ENCODE measurements around the gene FGFR3.

FGFR3 gene

DNA sequence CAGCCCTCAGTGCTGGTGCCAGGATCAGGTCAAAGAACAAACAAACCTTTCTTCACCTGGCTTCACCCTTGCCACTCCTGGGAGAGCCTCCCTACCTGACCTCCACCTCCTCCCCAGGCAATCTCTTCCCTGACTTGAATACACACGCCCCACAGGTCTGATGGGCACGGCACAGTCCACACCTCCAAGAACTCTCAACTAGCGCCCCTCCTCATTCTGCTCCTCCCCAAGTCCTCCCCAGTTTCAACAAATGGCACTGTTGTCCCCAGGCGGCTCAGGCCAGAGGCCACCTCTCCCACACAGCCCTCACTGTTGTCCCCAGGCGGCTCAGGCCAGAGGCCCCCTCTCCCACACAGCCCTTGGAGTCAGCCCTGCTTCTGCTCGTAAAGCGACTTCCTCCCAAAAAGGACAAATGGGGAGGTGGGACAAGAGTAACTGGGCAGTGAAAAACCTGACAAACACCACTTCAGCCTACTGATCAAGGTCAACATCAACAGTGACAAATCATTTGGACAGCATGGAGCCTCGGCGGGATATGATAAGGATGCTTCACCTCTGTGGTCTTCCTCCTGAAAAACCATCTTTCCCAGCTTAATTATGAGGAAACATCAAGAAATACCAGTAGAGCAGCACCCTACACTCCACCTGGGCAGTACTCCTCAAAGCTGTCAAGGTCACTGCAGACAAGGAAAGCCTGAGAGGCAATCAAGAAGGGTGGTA is 60.0 kb downstream of the FGFR3 start:
- no peak for TF ChIP-seq EZH2 (IDR thresholded peaks at IDR 0.05; ENCODE audit: borderline replicate concordance, low read length)
- TF ChIP-seq, protein P1, sequence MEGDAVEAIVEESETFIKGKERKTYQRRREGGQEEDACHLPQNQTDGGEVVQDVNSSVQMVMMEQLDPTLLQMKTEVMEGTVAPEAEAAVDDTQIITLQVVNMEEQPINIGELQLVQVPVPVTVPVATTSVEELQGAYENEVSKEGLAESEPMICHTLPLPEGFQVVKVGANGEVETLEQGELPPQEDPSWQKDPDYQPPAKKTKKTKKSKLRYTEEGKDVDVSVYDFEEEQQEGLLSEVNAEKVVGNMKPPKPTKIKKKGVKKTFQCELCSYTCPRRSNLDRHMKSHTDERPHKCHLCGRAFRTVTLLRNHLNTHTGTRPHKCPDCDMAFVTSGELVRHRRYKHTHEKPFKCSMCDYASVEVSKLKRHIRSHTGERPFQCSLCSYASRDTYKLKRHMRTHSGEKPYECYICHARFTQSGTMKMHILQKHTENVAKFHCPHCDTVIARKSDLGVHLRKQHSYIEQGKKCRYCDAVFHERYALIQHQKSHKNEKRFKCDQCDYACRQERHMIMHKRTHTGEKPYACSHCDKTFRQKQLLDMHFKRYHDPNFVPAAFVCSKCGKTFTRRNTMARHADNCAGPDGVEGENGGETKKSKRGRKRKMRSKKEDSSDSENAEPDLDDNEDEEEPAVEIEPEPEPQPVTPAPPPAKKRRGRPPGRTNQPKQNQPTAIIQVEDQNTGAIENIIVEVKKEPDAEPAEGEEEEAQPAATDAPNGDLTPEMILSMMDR (IDR thresholded peaks at IDR 0.05; ENCODE audit: low read length), result no peak
- Histone ChIP-seq H3K9me3 (ENCODE audit: low read length) (no peaks in the 10 kb centered on the region), H3K4me1 (ENCODE audit: insufficient read depth, low read length, severe bottlenecking) (peaks cover 56% of the 10 kb centered on the region), H3F3A (ENCODE audit: insufficient read depth, low read length) (no peaks in the 10 kb centered on the region), H3K27ac (ENCODE audit: low read depth, low read length, poor library complexity, severe bottlenecking) (no peak overlapping the region), H3K27me3 (ENCODE audit: insufficient read depth, low read length) (no peaks in the 10 kb centered on the region), H3K4me2 (ENCODE audit: low read length) (peak overlapping the region; percentile 16; the same call in 1 of the 2 replicates), H3K79me2 (ENCODE audit: insufficient read depth, low read length) (peaks cover 22% of the 10 kb centered on the region), H3K36me3 (ENCODE audit: insufficient read depth, low read length) (no peaks in the 10 kb centered on the region; the same call in 1 of the 2 replicates), H2AFZ (ENCODE audit: low read length) (no peak overlapping the region), H3K9me2 (ENCODE audit: low read depth, low read length) (no peaks in the 10 kb centered on the region), H3K9ac (ENCODE audit: low read length) (no peak overlapping the region), H3K4me3 (ENCODE audit: low read depth, low read length, poor library complexity, severe bottlenecking) (no peak overlapping the region), H4K20me1 (ENCODE audit: insufficient read depth, low read length) (no peaks in the 10 kb centered on the region)

DNA sequence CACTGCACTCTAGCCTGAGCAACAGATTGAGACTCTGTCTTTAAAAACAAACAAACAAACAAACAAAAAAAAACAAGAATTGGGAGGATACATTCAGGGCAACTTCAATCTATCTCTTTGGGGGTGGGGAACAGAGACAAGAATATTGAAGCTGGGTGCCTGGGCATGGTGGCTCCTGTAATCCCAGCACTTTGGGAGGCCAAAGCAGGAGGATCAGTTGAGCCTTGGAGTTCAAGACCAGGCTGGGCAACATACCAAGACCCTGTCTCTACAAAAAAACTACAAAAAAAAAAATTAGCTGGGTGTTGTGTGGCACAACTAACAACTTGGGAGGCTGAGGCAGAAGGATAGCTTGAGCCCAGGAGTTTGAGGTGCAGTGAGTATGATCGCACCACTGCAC is 61.7 kb downstream of the FGFR3 start:
- H3K9me2 ChIP-seq (ENCODE audit: low read depth, low read length), result no peaks in the 10 kb centered on the region
- H3K27me3 ChIP-seq (ENCODE audit: insufficient read depth, low read length), result no peaks in the 10 kb centered on the region
- no peaks in the 10 kb centered on the region for H3F3A ChIP-seq (ENCODE audit: insufficient read depth, low read length)
- no peaks in the 10 kb centered on the region; the same call in 1 of the 2 replicates for H3K36me3 ChIP-seq (ENCODE audit: insufficient read depth, low read length)
- no peak overlapping the region for H2AFZ ChIP-seq (ENCODE audit: low read length)
- peak overlapping the region; percentile 84 for H3K9ac ChIP-seq (ENCODE audit: low read length)
- no peaks in the 10 kb centered on the region for H4K20me1 ChIP-seq (ENCODE audit: insufficient read depth, low read length)
- peak overlapping the region; percentile 79 for H3K4me2 ChIP-seq (ENCODE audit: low read length)
- peaks cover 56% of the 10 kb centered on the region for H3K4me1 ChIP-seq (ENCODE audit: insufficient read depth, low read length, severe bottlenecking)
- TF ChIP-seq, protein P1 (IDR thresholded peaks at IDR 0.05; ENCODE audit: low read length), result no peak
- no peak overlapping the region for H3K27ac ChIP-seq (ENCODE audit: low read depth, low read length, poor library complexity, severe bottlenecking)
- H3K9me3 ChIP-seq (ENCODE audit: low read length), result no peaks in the 10 kb centered on the region
- peaks cover 22% of the 10 kb centered on the region for H3K79me2 ChIP-seq (ENCODE audit: insufficient read depth, low read length)
- peak overlapping the region; percentile 76 for H3K4me3 ChIP-seq (ENCODE audit: low read depth, low read length, poor library complexity, severe bottlenecking)

DNA sequence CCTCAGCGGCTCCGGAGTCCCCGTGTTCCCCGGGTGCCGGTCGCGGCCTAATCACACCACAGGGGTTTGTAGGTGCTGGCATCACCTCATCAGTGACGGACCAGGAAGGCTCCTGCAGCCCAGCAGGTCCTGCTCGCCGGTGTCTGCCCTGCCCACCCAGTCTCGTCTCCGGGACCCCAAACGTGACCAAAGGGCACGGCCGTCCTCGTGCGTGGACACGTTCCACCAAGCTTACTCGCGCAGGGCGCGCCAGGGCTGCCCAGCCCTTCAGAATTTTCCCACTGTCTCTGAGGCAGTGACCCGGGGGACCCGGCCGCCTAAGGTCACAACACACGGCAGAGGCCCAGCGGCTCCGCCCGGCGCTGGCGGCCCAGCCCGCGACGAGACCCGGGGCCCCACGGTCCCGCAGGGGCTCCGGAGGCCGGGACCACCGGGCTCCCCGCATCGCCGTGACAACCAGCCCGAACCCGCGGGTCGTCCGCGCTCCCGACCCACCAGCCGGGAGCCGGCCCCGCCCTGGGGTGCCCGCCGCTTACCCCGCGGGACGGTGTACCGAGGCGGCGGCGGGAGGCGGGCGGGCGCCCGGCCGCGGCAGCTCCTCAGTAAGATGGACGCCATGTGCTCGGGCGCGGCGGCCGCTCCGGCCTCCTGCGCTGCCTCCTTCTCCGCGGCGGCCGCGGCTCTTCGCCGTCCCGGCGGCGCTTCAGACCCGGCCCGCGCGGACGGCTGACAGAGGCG is 62.4 kb downstream of the FGFR3 start:
- Histone ChIP-seq H3K9me2 (ENCODE audit: low read depth, low read length) (no peaks in the 10 kb centered on the region), H2AFZ (ENCODE audit: low read length) (no peak overlapping the region), H3K9me3 (ENCODE audit: low read length) (no peaks in the 10 kb centered on the region), H4K20me1 (ENCODE audit: insufficient read depth, low read length) (no peaks in the 10 kb centered on the region), H3K4me1 (ENCODE audit: insufficient read depth, low read length, severe bottlenecking) (peaks cover 50% of the 10 kb centered on the region), H3K9ac (ENCODE audit: low read length) (peak overlapping the region; percentile 84), H3F3A (ENCODE audit: insufficient read depth, low read length) (no peaks in the 10 kb centered on the region), H3K4me2 (ENCODE audit: low read length) (peak overlapping the region; percentile 79), H3K36me3 (ENCODE audit: insufficient read depth, low read length) (no peaks in the 10 kb centered on the region; the same call in 1 of the 2 replicates), H3K79me2 (ENCODE audit: insufficient read depth, low read length) (peaks cover 22% of the 10 kb centered on the region), H3K27me3 (ENCODE audit: insufficient read depth, low read length) (no peaks in the 10 kb centered on the region), H3K27ac (ENCODE audit: low read depth, low read length, poor library complexity, severe bottlenecking) (no peak overlapping the region), H3K4me3 (ENCODE audit: low read depth, low read length, poor library complexity, severe bottlenecking) (peak overlapping the region; percentile 76)
- TF ChIP-seq EZH2 (IDR thresholded peaks at IDR 0.05; ENCODE audit: borderline replicate concordance, low read length), result no peak
- TF ChIP-seq, protein P1 (IDR thresholded peaks at IDR 0.05; ENCODE audit: low read length), result no peak
